KMS-11 (cell line): ENCODE measurements around the gene NUCB2.

Source experiments
- H2AFZ ChIP-seq: fragments of 200-600 bp; sonication (generic); 2 replicates; pipeline ENCODE4 v1.6.1; 2016; ENCODE audit warnings: antibody characterized with exemption, mixed run types, low read depth
- H3K27ac ChIP-seq: fragments of 200-600 bp; sonication (generic); 2 replicates; pipeline ENCODE4 v1.6.1; 2016; ENCODE audit warnings: mild to moderate bottlenecking, mixed run types
- H3K27me3 ChIP-seq: fragments of 200-600 bp; sonication (generic); 2 replicates; pipeline ENCODE4 v1.6.1; 2017; ENCODE audit warnings: mild to moderate bottlenecking, low read depth, mixed run types, moderate library complexity; ENCODE audit not compliant: insufficient read depth
- H3K36me3 ChIP-seq: fragments of 200-600 bp; sonication (generic); 2 replicates; pipeline ENCODE4 v1.6.1; 2017; ENCODE audit warnings: mild to moderate bottlenecking, mixed run types; ENCODE audit not compliant: insufficient read depth
- H3K4me1 ChIP-seq: fragments of 200-600 bp; sonication (generic); 2 replicates; pipeline ENCODE4 v1.6.1; 2016; ENCODE audit warnings: mild to moderate bottlenecking, low read depth, mixed run types; ENCODE audit not compliant: poor library complexity, severe bottlenecking
- H3K4me2 ChIP-seq: fragments of 200-600 bp; sonication (generic); 2 replicates; pipeline ENCODE4 v1.7.0; 2016; ENCODE audit warnings: mild to moderate bottlenecking, mixed run types
- H3K4me3 ChIP-seq: fragments of 200-600 bp; sonication (generic); IDR thresholded peaks from 2 replicates; pipeline ENCODE4 v1.6.1; 2017; ENCODE audit warnings: low read depth, low read length, mixed read lengths; ENCODE audit not compliant: insufficient read depth
- H3K79me2 ChIP-seq: fragments of 200-600 bp; sonication (generic); 2 replicates; pipeline ENCODE4 v1.6.1; 2016; ENCODE audit warnings: low read depth, mixed run types; ENCODE audit not compliant: insufficient read depth
- H3K9ac ChIP-seq: fragments of 200-600 bp; sonication (generic); 2 replicates; pipeline ENCODE4 v1.6.1; 2016; ENCODE audit warnings: mild to moderate bottlenecking, mixed run types
- H4K20me1 ChIP-seq: fragments of 200-600 bp; sonication (generic); 2 replicates; pipeline ENCODE4 v1.6.1; 2016; ENCODE audit warnings: mild to moderate bottlenecking, mixed run types; ENCODE audit not compliant: insufficient read depth
- CTCF ChIP-seq: fragments of 200-600 bp; sonication (generic); conservative IDR thresholded peaks from 2 replicates; pipeline ENCODE4 v1.6.1; 2017; ENCODE audit warnings: low read depth, mild to moderate bottlenecking, antibody characterized with exemption, low read length, moderate library complexity, mixed read lengths

NUCB2 gene

GRCh38 chr11:17351172-17351509 lies 74.6 kb downstream of the NUCB2 start:
- H3K27me3 ChIP-seq = no peaks in the 10 kb centered on the region
- no peak overlapping the region for H3K4me3 ChIP-seq
- H2AFZ ChIP-seq = no peak overlapping the region
- H3K4me1 ChIP-seq = peaks cover 9% of the 10 kb centered on the region
- no peak for TF ChIP-seq CTCF
- no peak overlapping the region for H3K9ac ChIP-seq
- no peaks in the 10 kb centered on the region for H3K79me2 ChIP-seq
- H3K27ac ChIP-seq = no peak overlapping the region
- H3K4me2 ChIP-seq = no peak overlapping the region
- H3K36me3 ChIP-seq = no peaks in the 10 kb centered on the region
- no peaks in the 10 kb centered on the region for H4K20me1 ChIP-seq

GRCh38 chr11:17351510-17352176 lies 75.1 kb downstream of the NUCB2 start, which contains the start of gene NCR3LG1:
NCR3LG1 (plus strand) TSS chr11:17351800; CDS start chr11:17351970, 170 bp downstream.
- Histone ChIP-seq H3K4me3 (no peak within 1 kb of the TSS), H3K27ac (no peak within 1 kb of the TSS)
- no peak for TF ChIP-seq CTCF

GRCh38 chr11:17352950-17353820 lies 76.6 kb downstream of the NUCB2 start:
- H2AFZ ChIP-seq = peak overlapping the region; percentile 78
- peaks cover 9% of the 10 kb centered on the region for H3K4me1 ChIP-seq
- TF ChIP-seq CTCF = no peak
- H3K4me3 ChIP-seq = peak overlapping the region; percentile 40
- H3K36me3 ChIP-seq = no peaks in the 10 kb centered on the region
- no peaks in the 10 kb centered on the region for H3K27me3 ChIP-seq
- H3K4me2 ChIP-seq = peak overlapping the region; percentile 89
- peak overlapping the region; percentile 49; the same call in 1 of the 2 replicates for H3K9ac ChIP-seq
- no peaks in the 10 kb centered on the region for H3K79me2 ChIP-seq
- no peaks in the 10 kb centered on the region for H4K20me1 ChIP-seq
- no peak overlapping the region for H3K27ac ChIP-seq

More at GRCh38 chr11:17351510-17352176, 75.1 kb downstream of the NUCB2 start, which contains the start of gene NCR3LG1:
- Histone ChIP-seq H4K20me1 (no peaks in the 10 kb centered on the region), H3K9ac (no peak within 1 kb of the TSS), H3K4me1 (peaks cover 9% of the 10 kb centered on the region), H3K79me2 (no peaks in the 10 kb centered on the region), H3K4me2 (no peak within 1 kb of the TSS), H3K36me3 (no peaks in the 10 kb centered on the region), H2AFZ (no peak within 1 kb of the TSS), H3K27me3 (no peaks in the 10 kb centered on the region)

- Histone ChIP-seq H2AFZ (peak overlapping the region; percentile 78), H3K4me2 (peak overlapping the region; percentile 89), H3K4me1 (peaks cover 9% of the 10 kb centered on the region), H3K9ac (peak overlapping the region; percentile 49; the same call in 1 of the 2 replicates), H4K20me1 (no peaks in the 10 kb centered on the region), H3K36me3 (no peaks in the 10 kb centered on the region), H3K79me2 (no peaks in the 10 kb centered on the region), H3K4me3 (peak overlapping the region; percentile 40), H3K27me3 (no peaks in the 10 kb centered on the region), H3K27ac (no peak overlapping the region)
- TF ChIP-seq CTCF = no peak
These were observed 77.5 kb downstream of the NUCB2 start for GRCh38 chr11:17353821-17354600.
